IPS-NIHi7 (cell line): ENCODE measurements around the gene LCE1C.

Experiments
- DNase-seq: peaks from one replicate; pipeline ENCODE4 v3.0.0; 2012; ENCODE audit warnings: mixed read lengths; ENCODE audit errors: extremely low spot score

LCE1C gene

GRCh38 chr1:152759453-152760173 is 46.8 kb downstream of the LCE1C start:
- DNase-seq: no peak

- DNase-seq: no peak
Measured at GRCh38 chr1:152758636-152759035, 47.8 kb downstream of the LCE1C start.

GRCh38 chr1:152757747-152758146 is 48.7 kb downstream of the LCE1C start, which contains the start of gene KPRP:
TSS of gene KPRP (plus strand) at chr1:152758025. CDS start at chr1:152759589, 1,564 bp downstream.
- no peak for DNase-seq

GRCh38 chr1:152756872-152757271 is 49.6 kb downstream of the LCE1C start:
- DNase-seq: no peak
